Activated T-cell treated with anti-CD3 and anti-CD28 coated beads, Interleukin-2, amount 50 U/mL, for 48 hours (primary cell): ENCODE data around the gene KRTAP2-1.
"Not testable (repeated sequence)": the region's sequence is repeated elsewhere in the genome, so short reads cannot be mapped to it uniquely, and the experiment has no call there.

Experiments used
- DNase-seq, 2 experiments: peaks; one replicate each; pipeline ENCODE4 v3.0.0-alpha.2; 2020

The KRTAP2-1 gene

GRCh38 chr17:41010441-41010840, 36.7 kb downstream of the KRTAP2-1 start:
- no peak for DNase-seq

- DNase-seq = no peak
Observed at GRCh38 chr17:41009936-41010335, 37.2 kb downstream of the KRTAP2-1 start.

GRCh38 chr17:41009301-41009760, 37.8 kb downstream of the KRTAP2-1 start:
- no peak for DNase-seq

- no peak for DNase-seq
Observed at GRCh38 chr17:41008811-41009210, 38.3 kb downstream of the KRTAP2-1 start, which contains the start of gene KRTAP3-1. Gene KRTAP3-1, minus strand, starts transcription at chr17:41009128. Its CDS starts 54 bp downstream, at chr17:41009074.

GRCh38 chr17:41004397-41004796, 42.7 kb downstream of the KRTAP2-1 start:
- no peak for DNase-seq

GRCh38 chr17:41003926-41004325, 43.2 kb downstream of the KRTAP2-1 start:
- no peak for DNase-seq

- no peak for DNase-seq
Observed at GRCh38 chr17:41002814-41003213, 44.3 kb downstream of the KRTAP2-1 start.

- no peak for DNase-seq
Observed at GRCh38 chr17:41001795-41002194, 45.3 kb downstream of the KRTAP2-1 start.

- DNase-seq = not testable (repeated sequence)
Observed at GRCh38 chr17:40999563-40999962, 47.6 kb downstream of the KRTAP2-1 start, which contains the start of gene KRTAP3-2. Gene KRTAP3-2, minus strand, starts transcription at chr17:40999906. Its CDS starts 53 bp downstream, at chr17:40999853.

- no peak for DNase-seq
Observed at GRCh38 chr17:40997361-40997760, 49.8 kb downstream of the KRTAP2-1 start.

GRCh38 chr17:40996829-40997228, 50.3 kb downstream of the KRTAP2-1 start:
- DNase-seq = no peak
